ENCODE results near the gene CRELD1. TPM values are rescaled to one million over a fixed set of nuclear protein-coding genes. Genes with fewer than 3 reads are reported as not detected.
A peak's percentile ranks its signal among the peaks of the same experiment; 100 is the strongest.

The CRELD1 gene
- total and polyA plus RNA-seq, 2 of the 13 experiments (the other 11 are each of a cell fraction or from before 2014, with no cell fraction given): 27.1 to 61.9 TPM

DNA sequence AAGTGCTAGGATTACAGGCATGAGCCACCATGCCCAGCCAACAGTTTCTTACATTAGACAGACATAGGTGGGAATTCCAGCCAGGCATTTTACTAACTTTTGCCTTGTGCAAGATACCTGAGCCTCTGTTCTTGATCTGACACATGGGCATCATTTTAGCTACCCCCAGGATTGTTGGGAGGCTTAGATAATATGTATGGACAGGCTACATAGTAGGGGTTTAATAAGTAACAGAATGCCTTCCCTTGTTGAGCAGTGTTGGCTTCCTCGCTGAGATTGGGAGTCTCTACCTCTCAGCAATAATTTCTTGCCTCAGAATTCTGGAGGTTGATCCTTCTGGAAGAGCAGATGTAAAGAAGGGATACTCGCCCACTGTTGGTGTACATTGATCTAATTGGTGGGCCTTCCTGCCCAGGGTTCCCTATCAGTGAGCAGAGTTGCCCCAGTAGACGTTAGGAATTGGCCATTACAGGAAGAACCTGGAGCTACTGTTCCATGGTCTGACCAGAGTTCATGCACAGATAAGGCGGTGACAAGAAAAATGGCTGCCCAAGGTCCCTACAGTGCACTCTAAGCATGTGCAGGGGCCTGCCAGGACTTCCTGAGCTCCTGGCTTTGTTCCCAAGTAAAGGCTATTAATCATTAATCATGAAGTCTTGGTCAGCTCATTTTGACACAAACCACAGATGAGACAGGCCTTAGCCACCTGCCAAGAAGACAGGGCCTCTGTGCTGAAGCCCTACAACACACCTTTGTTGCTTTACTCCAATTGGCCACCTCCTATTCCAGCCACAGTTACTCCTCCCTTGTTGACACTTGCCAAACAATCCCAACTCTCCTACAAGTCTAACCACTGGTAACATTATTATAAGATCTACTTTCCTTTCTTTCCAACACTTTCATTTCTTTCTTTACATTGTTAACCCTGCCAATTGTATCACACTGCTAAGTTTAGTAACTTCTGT is 35.9 kb upstream of the CRELD1 start (continued):
- TF ChIP-seq, protein P1, sequence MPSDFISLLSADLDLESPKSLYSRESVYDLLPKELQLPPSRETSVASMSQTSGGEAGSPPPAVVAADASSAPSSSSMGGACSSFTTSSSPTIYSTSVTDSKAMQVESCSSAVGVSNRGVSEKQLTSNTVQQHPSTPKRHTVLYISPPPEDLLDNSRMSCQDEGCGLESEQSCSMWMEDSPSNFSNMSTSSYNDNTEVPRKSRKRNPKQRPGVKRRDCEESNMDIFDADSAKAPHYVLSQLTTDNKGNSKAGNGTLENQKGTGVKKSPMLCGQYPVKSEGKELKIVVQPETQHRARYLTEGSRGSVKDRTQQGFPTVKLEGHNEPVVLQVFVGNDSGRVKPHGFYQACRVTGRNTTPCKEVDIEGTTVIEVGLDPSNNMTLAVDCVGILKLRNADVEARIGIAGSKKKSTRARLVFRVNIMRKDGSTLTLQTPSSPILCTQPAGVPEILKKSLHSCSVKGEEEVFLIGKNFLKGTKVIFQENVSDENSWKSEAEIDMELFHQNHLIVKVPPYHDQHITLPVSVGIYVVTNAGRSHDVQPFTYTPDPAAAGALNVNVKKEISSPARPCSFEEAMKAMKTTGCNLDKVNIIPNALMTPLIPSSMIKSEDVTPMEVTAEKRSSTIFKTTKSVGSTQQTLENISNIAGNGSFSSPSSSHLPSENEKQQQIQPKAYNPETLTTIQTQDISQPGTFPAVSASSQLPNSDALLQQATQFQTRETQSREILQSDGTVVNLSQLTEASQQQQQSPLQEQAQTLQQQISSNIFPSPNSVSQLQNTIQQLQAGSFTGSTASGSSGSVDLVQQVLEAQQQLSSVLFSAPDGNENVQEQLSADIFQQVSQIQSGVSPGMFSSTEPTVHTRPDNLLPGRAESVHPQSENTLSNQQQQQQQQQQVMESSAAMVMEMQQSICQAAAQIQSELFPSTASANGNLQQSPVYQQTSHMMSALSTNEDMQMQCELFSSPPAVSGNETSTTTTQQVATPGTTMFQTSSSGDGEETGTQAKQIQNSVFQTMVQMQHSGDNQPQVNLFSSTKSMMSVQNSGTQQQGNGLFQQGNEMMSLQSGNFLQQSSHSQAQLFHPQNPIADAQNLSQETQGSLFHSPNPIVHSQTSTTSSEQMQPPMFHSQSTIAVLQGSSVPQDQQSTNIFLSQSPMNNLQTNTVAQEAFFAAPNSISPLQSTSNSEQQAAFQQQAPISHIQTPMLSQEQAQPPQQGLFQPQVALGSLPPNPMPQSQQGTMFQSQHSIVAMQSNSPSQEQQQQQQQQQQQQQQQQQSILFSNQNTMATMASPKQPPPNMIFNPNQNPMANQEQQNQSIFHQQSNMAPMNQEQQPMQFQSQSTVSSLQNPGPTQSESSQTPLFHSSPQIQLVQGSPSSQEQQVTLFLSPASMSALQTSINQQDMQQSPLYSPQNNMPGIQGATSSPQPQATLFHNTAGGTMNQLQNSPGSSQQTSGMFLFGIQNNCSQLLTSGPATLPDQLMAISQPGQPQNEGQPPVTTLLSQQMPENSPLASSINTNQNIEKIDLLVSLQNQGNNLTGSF (CRISPR knock-in tag; IDR thresholded peaks at IDR 0.05): no peak
- TF ChIP-seq, protein P2, sequence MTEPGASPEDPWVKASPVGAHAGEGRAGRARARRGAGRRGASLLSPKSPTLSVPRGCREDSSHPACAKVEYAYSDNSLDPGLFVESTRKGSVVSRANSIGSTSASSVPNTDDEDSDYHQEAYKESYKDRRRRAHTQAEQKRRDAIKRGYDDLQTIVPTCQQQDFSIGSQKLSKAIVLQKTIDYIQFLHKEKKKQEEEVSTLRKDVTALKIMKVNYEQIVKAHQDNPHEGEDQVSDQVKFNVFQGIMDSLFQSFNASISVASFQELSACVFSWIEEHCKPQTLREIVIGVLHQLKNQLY (CRISPR knock-in tag; IDR thresholded peaks at IDR 0.05): no peak; the same call in 1 of the 2 replicates
- TF ChIP-seq, protein P3, sequence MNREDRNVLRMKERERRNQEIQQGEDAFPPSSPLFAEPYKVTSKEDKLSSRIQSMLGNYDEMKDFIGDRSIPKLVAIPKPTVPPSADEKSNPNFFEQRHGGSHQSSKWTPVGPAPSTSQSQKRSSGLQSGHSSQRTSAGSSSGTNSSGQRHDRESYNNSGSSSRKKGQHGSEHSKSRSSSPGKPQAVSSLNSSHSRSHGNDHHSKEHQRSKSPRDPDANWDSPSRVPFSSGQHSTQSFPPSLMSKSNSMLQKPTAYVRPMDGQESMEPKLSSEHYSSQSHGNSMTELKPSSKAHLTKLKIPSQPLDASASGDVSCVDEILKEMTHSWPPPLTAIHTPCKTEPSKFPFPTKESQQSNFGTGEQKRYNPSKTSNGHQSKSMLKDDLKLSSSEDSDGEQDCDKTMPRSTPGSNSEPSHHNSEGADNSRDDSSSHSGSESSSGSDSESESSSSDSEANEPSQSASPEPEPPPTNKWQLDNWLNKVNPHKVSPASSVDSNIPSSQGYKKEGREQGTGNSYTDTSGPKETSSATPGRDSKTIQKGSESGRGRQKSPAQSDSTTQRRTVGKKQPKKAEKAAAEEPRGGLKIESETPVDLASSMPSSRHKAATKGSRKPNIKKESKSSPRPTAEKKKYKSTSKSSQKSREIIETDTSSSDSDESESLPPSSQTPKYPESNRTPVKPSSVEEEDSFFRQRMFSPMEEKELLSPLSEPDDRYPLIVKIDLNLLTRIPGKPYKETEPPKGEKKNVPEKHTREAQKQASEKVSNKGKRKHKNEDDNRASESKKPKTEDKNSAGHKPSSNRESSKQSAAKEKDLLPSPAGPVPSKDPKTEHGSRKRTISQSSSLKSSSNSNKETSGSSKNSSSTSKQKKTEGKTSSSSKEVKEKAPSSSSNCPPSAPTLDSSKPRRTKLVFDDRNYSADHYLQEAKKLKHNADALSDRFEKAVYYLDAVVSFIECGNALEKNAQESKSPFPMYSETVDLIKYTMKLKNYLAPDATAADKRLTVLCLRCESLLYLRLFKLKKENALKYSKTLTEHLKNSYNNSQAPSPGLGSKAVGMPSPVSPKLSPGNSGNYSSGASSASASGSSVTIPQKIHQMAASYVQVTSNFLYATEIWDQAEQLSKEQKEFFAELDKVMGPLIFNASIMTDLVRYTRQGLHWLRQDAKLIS (CRISPR knock-in tag; IDR thresholded peaks at IDR 0.05): no peak
- TF ChIP-seq MIER2 (CRISPR knock-in tag; IDR thresholded peaks at IDR 0.05) (no peak), SATB2 (CRISPR knock-in tag; IDR thresholded peaks at IDR 0.05) (no peak), ZNF577 (CRISPR knock-in tag; IDR thresholded peaks at IDR 0.05; ENCODE audit: borderline replicate concordance, low read depth) (no peak), ZNF672 (CRISPR knock-in tag; IDR thresholded peaks at IDR 0.05) (no peak), NFE2L1 (CRISPR knock-in tag; IDR thresholded peaks at IDR 0.05; ENCODE audit: borderline replicate concordance) (no peak), ZFP36L1 (CRISPR knock-in tag; IDR thresholded peaks at IDR 0.05) (no peak), JUND (CRISPR knock-in tag; IDR thresholded peaks at IDR 0.05) (no peak), IKZF1 (IDR thresholded peaks at IDR 0.05) (no peak), ZNF552 (CRISPR knock-in tag; IDR thresholded peaks at IDR 0.05; ENCODE audit: borderline replicate concordance) (no peak), KLF13 (CRISPR knock-in tag; IDR thresholded peaks at IDR 0.05) (no peak), PTBP1 (IDR thresholded peaks at IDR 0.05; ENCODE audit: low read depth, low read length, poor library complexity, severe bottlenecking) (no peak), ZNF564 (CRISPR knock-in tag; IDR thresholded peaks at IDR 0.05) (peak; percentile 39; the same call in 1 of the 2 replicates), HOXA5 (CRISPR knock-in tag; IDR thresholded peaks at IDR 0.05) (peak; percentile 71), KDM3A (CRISPR knock-in tag; IDR thresholded peaks at IDR 0.05; ENCODE audit: low read depth) (no peak)
- TF ChIP-seq, protein P4, sequence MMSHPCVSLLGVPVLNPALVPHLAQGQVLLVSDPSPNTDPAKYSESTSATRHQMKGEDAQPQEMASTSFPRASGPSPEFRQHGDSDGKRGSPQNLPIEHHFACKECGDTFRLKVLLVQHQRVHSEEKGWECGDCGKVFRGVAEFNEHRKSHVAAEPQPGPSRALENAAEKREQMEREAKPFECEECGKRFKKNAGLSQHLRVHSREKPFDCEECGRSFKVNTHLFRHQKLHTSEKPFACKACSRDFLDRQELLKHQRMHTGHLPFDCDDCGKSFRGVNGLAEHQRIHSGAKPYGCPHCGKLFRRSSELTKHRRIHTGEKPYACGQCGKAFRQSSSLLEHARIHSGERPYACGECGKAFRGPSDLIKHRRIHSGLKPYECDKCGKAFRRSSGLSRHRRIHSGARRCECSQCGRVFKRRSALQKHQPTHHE (CRISPR knock-in tag; IDR thresholded peaks at IDR 0.05; ENCODE audit: borderline replicate concordance): no peak
